Lower leg skin (tissue), 4 donors: ENCODE results near the gene AATF. TPM values are rescaled to one million over a fixed set of nuclear protein-coding genes. Genes with fewer than 3 reads are reported as not detected.

Experiments used
- DNase-seq, 2 donors: peaks; one replicate each; pipeline ENCODE4 v3.0.0-alpha.2; 2019; ENCODE audit warnings: low spot score in 2 of 2
- H3K4me3 ChIP-seq: fragments of 200-600 bp; sonication (generic); 2 replicates; pipeline ENCODE4 v1.5.1; 2017; ENCODE audit warnings: mild to moderate bottlenecking, low read depth; ENCODE audit not compliant: poor library complexity, severe bottlenecking
- CTCF ChIP-seq, 3 donors: fragments of 450-650 bp; IDR thresholded peaks; one replicate each; pipeline ENCODE4 v1.5.1; 2016; ENCODE audit warnings: antibody characterized with exemption in 3 of 3, mild to moderate bottlenecking in 3 of 3, moderate library complexity in 2 of 3
- POLR2A ChIP-seq, 2 donors: fragments of 450-650 bp; IDR thresholded peaks; one replicate each; pipeline ENCODE4 v1.6.1; 2016 to 2017; ENCODE audit warnings: antibody characterized with exemption in 2 of 2, mild to moderate bottlenecking in 1 of 2, moderate library complexity in 1 of 2
- WGBS, 2 donors: methylation state at CpG; one replicate each; pipeline ENCODE4 v1.1.5; 2018; 5-methylcytosine and 5-hydroxymethylcytosine counted together
- intact Hi-C: fragments of 100-400 bp; cut with DNase I; formaldehyde crosslinking; loops from one replicate; pipeline ENCODE4 v1.15.0; 2023; ENCODE audit warnings: low total_unique reads
- total RNA-seq, 4 donors: library from RNA; depleted of rRNA; stranded (reverse); fragments of >200 nt; gene quantifications; one replicate each; pipeline ENCODE4 v1.1.0, GENCODE V29; 2016

AATF gene
- total RNA-seq, 4 donors from 2014 or later: 32.1 to 64.4 (median 50.6) TPM

GRCh38 chr17:36920032-36921005, 28.4 kb upstream of the AATF start:
- 39 to 44% methylated on average over 18 of the region's 18 CpGs for WGBS, 2 donors
- TF ChIP-seq CTCF (IDR thresholded peaks at IDR 0.05) (no peak), POLR2A (IDR thresholded peaks at IDR 0.05) (no peak)
- no peak for DNase-seq
- no peak overlapping the region for H3K4me3 ChIP-seq
- intact Hi-C loops: no loop called here

- intact Hi-C loops: no loop called here
- WGBS, 2 donors: 43 to 48% methylated on average over 7 of the region's 7 CpGs
- no peak overlapping the region for H3K4me3 ChIP-seq
- no peak for DNase-seq
- no peak for TF ChIP-seq POLR2A (IDR thresholded peaks at IDR 0.05)
- no peak for TF ChIP-seq CTCF (IDR thresholded peaks at IDR 0.05)
Measured at GRCh38 chr17:36921095-36921851, 27.5 kb upstream of the AATF start.

GRCh38 chr17:36922175-36922574, 26.6 kb upstream of the AATF start:
- TF ChIP-seq POLR2A (IDR thresholded peaks at IDR 0.05) (no peak), CTCF (IDR thresholded peaks at IDR 0.05) (no peak)
- intact Hi-C loops: no loop called here

GRCh38 chr17:36923814-36924221, 24.9 kb upstream of the AATF start:
- DNase-seq: no peak
- 48 to 53% methylated on average over 5 of the region's 5 CpGs for WGBS, 2 donors

More at GRCh38 chr17:36922175-36922574, 26.6 kb upstream of the AATF start:
- no peak overlapping the region for H3K4me3 ChIP-seq
- DNase-seq: no peak

GRCh38 chr17:36926226-36926625, 22.5 kb upstream of the AATF start:
- intact Hi-C loops: no loop called here
- no peak overlapping the region for H3K4me3 ChIP-seq
- TF ChIP-seq CTCF (IDR thresholded peaks at IDR 0.05) (no peak), POLR2A (IDR thresholded peaks at IDR 0.05) (no peak)
- DNase-seq: no peak
- WGBS, 2 donors: 85 to 88% methylated on average over 3 of the region's 3 CpGs

More at GRCh38 chr17:36923814-36924221, 24.9 kb upstream of the AATF start:
- H3K4me3 ChIP-seq: no peak overlapping the region
- TF ChIP-seq POLR2A (IDR thresholded peaks at IDR 0.05): no peak
- no peak for TF ChIP-seq CTCF (IDR thresholded peaks at IDR 0.05)
- intact Hi-C loops: no loop called here
